H9 (cell line): ENCODE data around the gene SRPK3. TPM values are rescaled to one million over a fixed set of nuclear protein-coding genes. Genes with fewer than 3 reads are reported as not detected.

ENCODE experiments used
- DNase-seq: peaks from one replicate; pipeline ENCODE4 v3.0.0-alpha.2; 2017
- H2AFZ ChIP-seq: one replicate; pipeline ENCODE4 v1.6.1; 2013; ENCODE audit warnings: mild to moderate bottlenecking, low read length, control low read depth, moderate library complexity
- H2AK5ac ChIP-seq: 2 replicates; pipeline ENCODE4 v1.6.1; 2013; ENCODE audit warnings: low read length, control low read depth, mixed read lengths; ENCODE audit not compliant: insufficient read length
- H2BK120ac ChIP-seq: one replicate; pipeline ENCODE4 v1.6.1; 2013; ENCODE audit warnings: low read depth, mild to moderate bottlenecking, low read length, control low read depth, inconsistent platforms; ENCODE audit not compliant: poor library complexity, severe bottlenecking
- H2BK12ac ChIP-seq: 2 replicates; pipeline ENCODE4 v1.6.1; 2013; ENCODE audit warnings: low read length, control low read depth, mixed read lengths, low read depth; ENCODE audit not compliant: insufficient read length
- H2BK15ac ChIP-seq: 2 replicates; pipeline ENCODE4 v1.6.1; 2013; ENCODE audit warnings: low read depth, low read length, control low read depth
- H2BK20ac ChIP-seq: one replicate; pipeline ENCODE4 v1.6.1; 2013; ENCODE audit warnings: low read depth, mild to moderate bottlenecking, low read length, control low read depth, inconsistent platforms; ENCODE audit not compliant: poor library complexity, severe bottlenecking
- H2BK5ac ChIP-seq: 2 replicates; pipeline ENCODE4 v1.6.1; 2013; ENCODE audit warnings: low read length, control low read depth, mixed read lengths; ENCODE audit not compliant: insufficient read length
- H3K14ac ChIP-seq: 2 replicates; pipeline ENCODE4 v1.6.1; 2013; ENCODE audit warnings: low read length, control low read depth; ENCODE audit not compliant: insufficient read depth
- H3K18ac ChIP-seq: 2 replicates; pipeline ENCODE4 v1.6.1; 2013; ENCODE audit warnings: low read depth, mild to moderate bottlenecking, mixed read lengths, low read length, control low read depth; ENCODE audit not compliant: insufficient read length
- H3K23ac ChIP-seq: 2 replicates; pipeline ENCODE4 v1.6.1; 2013; ENCODE audit warnings: low read length, control low read depth, mixed read lengths, low read depth; ENCODE audit not compliant: insufficient read length
- H3K23me2 ChIP-seq: 2 replicates; pipeline ENCODE4 v1.6.1; 2013; ENCODE audit warnings: low read depth, mild to moderate bottlenecking, mixed read lengths, low read length, control low read depth; ENCODE audit not compliant: insufficient read length, poor library complexity, severe bottlenecking
- H3K27ac ChIP-seq: 2 replicates; pipeline ENCODE4 v1.5.1; 2013; ENCODE audit warnings: low read length, control low read depth, mixed read lengths, low read depth; ENCODE audit not compliant: insufficient read length
- H3K27me3 ChIP-seq: 2 replicates; pipeline ENCODE4 v1.6.1; 2013; ENCODE audit warnings: low read length, control low read depth, inconsistent platforms; ENCODE audit not compliant: insufficient read depth
- H3K4ac ChIP-seq: 2 replicates; pipeline ENCODE4 v1.6.1; 2013; ENCODE audit warnings: low read depth, mild to moderate bottlenecking, control low read depth, inconsistent platforms, low read length, moderate library complexity
- H3K4me1 ChIP-seq: 2 replicates; pipeline ENCODE4 v1.6.1; 2013; ENCODE audit warnings: low read length, control low read depth, inconsistent platforms; ENCODE audit not compliant: insufficient read depth
- H3K4me2 ChIP-seq: 2 replicates; pipeline ENCODE4 v1.6.1; 2013; ENCODE audit warnings: low read length, control low read depth, mixed read lengths; ENCODE audit not compliant: insufficient read length, insufficient read depth
- H3K56ac ChIP-seq: 2 replicates; pipeline ENCODE4 v1.6.1; 2013; ENCODE audit warnings: low read depth, mild to moderate bottlenecking, mixed read lengths, low read length, control low read depth; ENCODE audit not compliant: insufficient read length
- H3K79me1 ChIP-seq: 2 replicates; pipeline ENCODE4 v1.6.1; 2013; ENCODE audit warnings: low read depth, mild to moderate bottlenecking, moderate library complexity, low read length, control low read depth, inconsistent platforms; ENCODE audit not compliant: insufficient read depth, poor library complexity, severe bottlenecking
- H3K79me2 ChIP-seq: 2 replicates; pipeline ENCODE4 v1.6.1; 2013; ENCODE audit warnings: low read length, control low read depth, inconsistent platforms; ENCODE audit not compliant: insufficient read depth
- H3K9ac ChIP-seq: 2 replicates; pipeline ENCODE4 v1.6.1; 2013; ENCODE audit warnings: low read length, control low read depth, mixed read lengths; ENCODE audit not compliant: insufficient read length; ENCODE audit errors: extremely low read depth
- H3K9me3 ChIP-seq: one replicate; pipeline ENCODE4 v1.6.1; 2013; ENCODE audit warnings: low read depth, low read length, inconsistent platforms; ENCODE audit not compliant: control insufficient read depth
- H3T11ph ChIP-seq: one replicate; pipeline ENCODE4 v1.6.1; 2013; ENCODE audit warnings: mild to moderate bottlenecking, low read length, control low read depth, inconsistent platforms
- H4K20me1 ChIP-seq: one replicate; pipeline ENCODE4 v1.6.1; 2013; ENCODE audit not compliant: control insufficient read depth, insufficient read length, insufficient read depth
- H4K5ac ChIP-seq: 2 replicates; pipeline ENCODE4 v1.6.1; 2013; ENCODE audit warnings: low read depth, mild to moderate bottlenecking, mixed read lengths, low read length, control low read depth; ENCODE audit not compliant: insufficient read length
- H4K8ac ChIP-seq: replicated peaks from 2 replicates; pipeline ENCODE4 v1.6.1; 2013; ENCODE audit warnings: low read length, control low read depth, mixed read lengths, low read depth; ENCODE audit not compliant: insufficient read length
- H4K91ac ChIP-seq: 2 replicates; pipeline ENCODE4 v1.6.1; 2013; ENCODE audit warnings: low read depth, mild to moderate bottlenecking, moderate library complexity, mixed read lengths, low read length, control low read depth; ENCODE audit not compliant: insufficient read length
- H3K27ac Mint-ChIP-seq, 3 experiments: 2 replicates in 2 of 3; 3 replicates in 1 of 3; pipeline ENCODE4 v1.8.0; 2020 to 2021; ENCODE audit warnings: mixed read lengths in 3 of 3, mild to moderate bottlenecking in 1 of 3, moderate library complexity in 1 of 3
- H3K27me3 Mint-ChIP-seq: 2 replicates; pipeline ENCODE4 v1.8.0; 2021; ENCODE audit warnings: low read depth, mild to moderate bottlenecking, moderate library complexity, mixed read lengths
- H3K36me3 Mint-ChIP-seq, 3 experiments: 2 replicates in 2 of 3; 3 replicates in 1 of 3; pipeline ENCODE4 v1.8.0; 2020 to 2021; ENCODE audit warnings: low read depth in 3 of 3, mixed read lengths in 3 of 3; ENCODE audit not compliant: insufficient read depth in 1 of 3
- H3K4me1 Mint-ChIP-seq, 2 experiments: 2 replicates each; pipeline ENCODE4 v1.8.0; 2020; ENCODE audit warnings: mixed read lengths in 2 of 2
- H3K4me3 Mint-ChIP-seq, 2 experiments: 2 replicates in 1 of 2; 3 replicates in 1 of 2; pipeline ENCODE4 v1.8.0; 2020 to 2021; ENCODE audit warnings: mild to moderate bottlenecking in 2 of 2, mixed read lengths in 2 of 2, moderate library complexity in 1 of 2
- H3K9me3 Mint-ChIP-seq, 2 experiments: 2 replicates in 1 of 2; 3 replicates in 1 of 2; pipeline ENCODE4 v1.8.0; 2020; ENCODE audit warnings: mild to moderate bottlenecking in 2 of 2, mixed read lengths in 2 of 2, moderate library complexity in 1 of 2
- WGBS: extraction: QIAGEN DNeasy Blood & Tissue Kit; methylation state at CpG from one replicate; pipeline ENCODE4 v1.1.7; 2013; ENCODE audit warnings: missing lambda C conversion rate, low lambda C conversion rate, mixed read lengths; ENCODE audit not compliant: insufficient read length; ENCODE audit errors: extremely low coverage; 5-methylcytosine and 5-hydroxymethylcytosine counted together
- total RNA-seq: library from RNA; stranded (reverse); gene quantifications from 2 replicates; pipeline ENCODE4 v1.2.1, GENCODE V29; 2021
- TF ChIP-seq, protein P1 (sequence below): fragments of 200-600 bp; sonication (generic); conservative IDR thresholded peaks from 3 replicates; pipeline ENCODE4 v1.8.0; 2021; ENCODE audit warnings: antibody characterized with exemption, mild to moderate bottlenecking

Gene SRPK3
- total RNA-seq, 1 experiment from 2014 or later = not detected

DNA sequence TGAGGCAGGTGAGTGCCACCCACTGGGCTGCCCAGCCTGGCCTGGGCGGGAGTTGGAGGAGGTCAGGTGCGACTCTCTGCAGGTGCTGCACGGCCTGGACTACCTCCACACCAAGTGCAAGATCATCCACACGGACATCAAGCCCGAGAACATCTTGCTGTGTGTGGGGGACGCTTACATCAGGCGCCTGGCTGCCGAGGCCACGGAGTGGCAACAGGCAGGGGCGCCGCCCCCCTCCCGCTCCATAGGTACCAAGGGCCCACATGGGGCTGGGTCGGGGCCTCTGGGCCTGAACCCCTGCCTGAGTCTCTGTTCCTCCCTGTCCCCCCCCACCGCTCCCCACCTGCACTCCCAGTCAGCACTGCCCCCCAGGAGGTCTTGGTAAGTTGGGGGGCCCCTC is 2.0 kb downstream of the SRPK3 start:
- H4K5ac ChIP-seq = no peak overlapping the region
- H4K20me1 ChIP-seq = no peaks in the 10 kb centered on the region
- H3K56ac ChIP-seq = no peak overlapping the region
- no peak overlapping the region for H2BK120ac ChIP-seq
- H3K23ac ChIP-seq = no peak overlapping the region
- H2BK12ac ChIP-seq = no peak overlapping the region
- H2BK20ac ChIP-seq = no peak overlapping the region
- no peaks in the 10 kb centered on the region for H3K79me1 ChIP-seq
- H3K4me1 Mint-ChIP-seq = peaks cover 4 to 8% of the 10 kb centered on the region in 2 experiments
- no peaks in the 10 kb centered on the region for H3K27me3 ChIP-seq
- no peak for DNase-seq
- no peak overlapping the region for H4K8ac ChIP-seq
- peaks cover 2% of the 10 kb centered on the region; the same call in 1 of the 2 replicates for H3K27me3 Mint-ChIP-seq
- H3K79me2 ChIP-seq = no peaks in the 10 kb centered on the region
- H2BK15ac ChIP-seq = no peak overlapping the region
- peaks cover 12 to 28% (median 17%) of the 10 kb centered on the region in 3 experiments; a peak in 6 of 7 replicates for H3K36me3 Mint-ChIP-seq
- no peak overlapping the region for H3T11ph ChIP-seq
- no peak overlapping the region for H3K14ac ChIP-seq
- peaks cover 41 to 66% of the 10 kb centered on the region in 2 experiments for H3K9me3 Mint-ChIP-seq
- H3K27ac Mint-ChIP-seq = no peak overlapping the region
- no peak overlapping the region for H3K4me2 ChIP-seq
- H3K9ac ChIP-seq = no peak overlapping the region
- peaks cover 8% of the 10 kb centered on the region for H3K9me3 ChIP-seq
- H3K4me3 Mint-ChIP-seq = no peak overlapping the region
- H3K23me2 ChIP-seq = no peaks in the 10 kb centered on the region
- H3K4ac ChIP-seq = no peak overlapping the region
- H2AFZ ChIP-seq = no peak overlapping the region
- H3K4me1 ChIP-seq = no peaks in the 10 kb centered on the region
- TF ChIP-seq, protein P1, sequence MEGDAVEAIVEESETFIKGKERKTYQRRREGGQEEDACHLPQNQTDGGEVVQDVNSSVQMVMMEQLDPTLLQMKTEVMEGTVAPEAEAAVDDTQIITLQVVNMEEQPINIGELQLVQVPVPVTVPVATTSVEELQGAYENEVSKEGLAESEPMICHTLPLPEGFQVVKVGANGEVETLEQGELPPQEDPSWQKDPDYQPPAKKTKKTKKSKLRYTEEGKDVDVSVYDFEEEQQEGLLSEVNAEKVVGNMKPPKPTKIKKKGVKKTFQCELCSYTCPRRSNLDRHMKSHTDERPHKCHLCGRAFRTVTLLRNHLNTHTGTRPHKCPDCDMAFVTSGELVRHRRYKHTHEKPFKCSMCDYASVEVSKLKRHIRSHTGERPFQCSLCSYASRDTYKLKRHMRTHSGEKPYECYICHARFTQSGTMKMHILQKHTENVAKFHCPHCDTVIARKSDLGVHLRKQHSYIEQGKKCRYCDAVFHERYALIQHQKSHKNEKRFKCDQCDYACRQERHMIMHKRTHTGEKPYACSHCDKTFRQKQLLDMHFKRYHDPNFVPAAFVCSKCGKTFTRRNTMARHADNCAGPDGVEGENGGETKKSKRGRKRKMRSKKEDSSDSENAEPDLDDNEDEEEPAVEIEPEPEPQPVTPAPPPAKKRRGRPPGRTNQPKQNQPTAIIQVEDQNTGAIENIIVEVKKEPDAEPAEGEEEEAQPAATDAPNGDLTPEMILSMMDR = no peak
- H2BK5ac ChIP-seq = no peak overlapping the region
- WGBS = no CpG with 5 or more reads among the region's 14 CpGs
- no peak overlapping the region for H3K18ac ChIP-seq
- no peak overlapping the region for H4K91ac ChIP-seq
- H3K27ac ChIP-seq = no peak overlapping the region
- H2AK5ac ChIP-seq = no peak overlapping the region
